ENCODE data around the gene RBMXL2.

- TF ChIP-seq POLR2A (IDR thresholded peaks at IDR 0.05) (no peak), CTCF (IDR thresholded peaks at IDR 0.05) (no peak), EP300 (IDR thresholded peaks at IDR 0.05) (no peak), POLR2AphosphoS5 (IDR thresholded peaks at IDR 0.05) (no peak)
Measured at GRCh38 chr11:7077101-7077500, 11.7 kb upstream of the RBMXL2 start.

Data from sigmoid colon (tissue), 4 donors.